HG03571 (cell line): ENCODE results near the gene HSD3B1.
"Not testable (repeated sequence)": the region's sequence is repeated elsewhere in the genome, so short reads cannot be mapped to it uniquely, and the experiment has no call there.

Source experiments
- ATAC-seq: cut with Tn5 transposase; IDR thresholded peaks from one replicate; pipeline ENCODE4 v1.9.1; 2021; ENCODE audit not compliant: unreplicated experiment

Gene HSD3B1

GRCh38 chr1:119489201-119489600 lies 17.8 kb upstream of the HSD3B1 start:
- ATAC-seq = no peak

GRCh38 chr1:119490925-119491324 lies 16.1 kb upstream of the HSD3B1 start:
- ATAC-seq = no peak

GRCh38 chr1:119492763-119493162 lies 14.2 kb upstream of the HSD3B1 start:
- ATAC-seq = no peak

- ATAC-seq = no peak
Measured at GRCh38 chr1:119504831-119505230, 2.2 kb upstream of the HSD3B1 start.

GRCh38 chr1:119510046-119510445 lies 3.0 kb downstream of the HSD3B1 start:
- no peak for ATAC-seq

GRCh38 chr1:119515221-119515620 lies 8.2 kb downstream of the HSD3B1 start:
- no peak for ATAC-seq

- ATAC-seq = no peak
Measured at GRCh38 chr1:119516247-119516646, 9.2 kb downstream of the HSD3B1 start.

- no peak for ATAC-seq
Measured at GRCh38 chr1:119516680-119517079, 9.7 kb downstream of the HSD3B1 start.

GRCh38 chr1:119517667-119518066 lies 10.7 kb downstream of the HSD3B1 start:
- ATAC-seq = not testable (repeated sequence)

- ATAC-seq = no peak
Measured at GRCh38 chr1:119531606-119532323, 24.8 kb downstream of the HSD3B1 start.

- no peak for ATAC-seq
Measured at GRCh38 chr1:119532324-119532910, 25.4 kb downstream of the HSD3B1 start.

- ATAC-seq = no peak
Measured at GRCh38 chr1:119535381-119535780, 28.4 kb downstream of the HSD3B1 start.

- no peak for ATAC-seq
Measured at GRCh38 chr1:119537966-119538365, 31.0 kb downstream of the HSD3B1 start.

- no peak for ATAC-seq
Measured at GRCh38 chr1:119539636-119540035, 32.6 kb downstream of the HSD3B1 start.

- ATAC-seq = no peak
Measured at GRCh38 chr1:119541389-119541788, 34.4 kb downstream of the HSD3B1 start.

GRCh38 chr1:119542492-119542946 lies 35.5 kb downstream of the HSD3B1 start:
- no peak for ATAC-seq

- ATAC-seq = no peak
Measured at GRCh38 chr1:119544165-119544762, 37.3 kb downstream of the HSD3B1 start.

- ATAC-seq = no peak
Measured at GRCh38 chr1:119546641-119547040, 39.6 kb downstream of the HSD3B1 start.

- no peak for ATAC-seq
Measured at GRCh38 chr1:119547306-119547705, 40.3 kb downstream of the HSD3B1 start.

- ATAC-seq = no peak
Measured at GRCh38 chr1:119547805-119548204, 40.8 kb downstream of the HSD3B1 start.

GRCh38 chr1:119549719-119550132 lies 42.7 kb downstream of the HSD3B1 start:
- no peak for ATAC-seq

GRCh38 chr1:119550381-119550780 lies 43.4 kb downstream of the HSD3B1 start:
- no peak for ATAC-seq
